Activated CD8-positive, alpha-beta memory T cell treated with anti-CD3 and anti-CD28 coated beads for 24 hours (primary cell): ENCODE data around the gene DFFA.
A peak's percentile ranks its signal among the peaks of the same experiment; 100 is the strongest.
"Not testable (repeated sequence)": the region's sequence is repeated elsewhere in the genome, so short reads cannot be mapped to it uniquely, and the experiment has no call there.

Experiments
- DNase-seq: peaks from one replicate; pipeline ENCODE4 v3.0.0-alpha.2; 2020

DFFA gene

DNA sequence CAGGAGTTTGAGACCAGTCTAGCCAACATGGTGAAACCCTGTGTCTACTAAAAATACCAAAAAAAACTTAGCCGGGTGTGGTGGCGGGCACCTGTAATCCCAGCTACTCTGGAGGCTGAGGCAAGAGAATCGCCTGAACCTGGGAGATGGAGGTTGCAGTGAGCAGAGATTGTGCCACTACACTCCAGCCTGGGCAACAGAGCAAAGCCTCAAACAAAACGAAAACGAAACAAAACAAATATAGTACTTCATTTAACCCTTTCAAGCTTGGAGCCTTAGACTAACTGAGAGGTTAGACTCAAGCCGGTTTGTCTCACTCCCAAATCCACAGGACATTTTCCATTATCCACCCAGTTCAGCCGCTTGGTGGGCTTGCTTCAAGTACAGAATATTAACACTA, 14.9 kb downstream of the DFFA start:
- DNase-seq, result not testable (repeated sequence)

GRCh38 chr1:10456661-10457060, 15.7 kb downstream of the DFFA start:
- no peak for DNase-seq

- DNase-seq, result no peak
Measured at GRCh38 chr1:10456048-10456447, 16.3 kb downstream of the DFFA start.

- no peak for DNase-seq
Measured at GRCh38 chr1:10451287-10451686, 21.0 kb downstream of the DFFA start.

GRCh38 chr1:10450836-10451235, 21.5 kb downstream of the DFFA start:
- DNase-seq, result no peak

DNA sequence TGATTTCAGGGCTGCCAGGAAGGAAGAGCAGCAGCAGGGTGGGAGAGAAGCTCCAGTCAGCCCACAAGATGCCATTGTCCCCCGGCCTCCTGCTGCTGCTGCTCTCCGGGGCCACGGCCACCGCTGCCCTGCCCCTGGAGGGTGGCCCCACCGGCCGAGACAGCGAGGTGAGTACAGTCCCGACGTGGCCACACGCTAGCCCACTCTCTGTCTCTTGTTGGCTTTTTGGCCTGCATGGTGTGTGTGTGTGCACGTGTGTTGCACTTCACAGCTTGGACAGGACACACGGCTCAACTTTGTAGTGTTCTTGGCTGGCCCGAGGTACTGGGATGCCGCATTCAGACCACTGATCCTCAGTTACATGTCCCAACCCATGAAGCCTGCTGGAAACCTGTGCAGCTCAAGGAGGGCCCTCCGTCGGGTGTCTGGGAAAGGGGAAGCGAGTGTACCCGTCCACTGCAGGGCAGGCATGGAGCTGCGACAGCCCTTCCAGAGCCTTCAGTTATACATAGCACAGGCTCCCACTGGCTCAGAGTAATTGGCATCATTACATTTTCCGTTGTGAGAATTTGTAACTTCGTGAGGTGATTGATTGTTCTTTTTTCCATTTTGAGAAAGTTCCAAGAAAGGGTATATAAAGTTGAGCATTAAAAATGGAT, 22.0 kb downstream of the DFFA start:
- no peak for DNase-seq

- DNase-seq, result no peak
Measured at GRCh38 chr1:10449751-10450150, 22.6 kb downstream of the DFFA start, which contains the start of gene CORT. Gene CORT, plus strand, starts transcription at chr1:10450031. Its CDS starts 193 bp downstream, at chr1:10450224.

DNA sequence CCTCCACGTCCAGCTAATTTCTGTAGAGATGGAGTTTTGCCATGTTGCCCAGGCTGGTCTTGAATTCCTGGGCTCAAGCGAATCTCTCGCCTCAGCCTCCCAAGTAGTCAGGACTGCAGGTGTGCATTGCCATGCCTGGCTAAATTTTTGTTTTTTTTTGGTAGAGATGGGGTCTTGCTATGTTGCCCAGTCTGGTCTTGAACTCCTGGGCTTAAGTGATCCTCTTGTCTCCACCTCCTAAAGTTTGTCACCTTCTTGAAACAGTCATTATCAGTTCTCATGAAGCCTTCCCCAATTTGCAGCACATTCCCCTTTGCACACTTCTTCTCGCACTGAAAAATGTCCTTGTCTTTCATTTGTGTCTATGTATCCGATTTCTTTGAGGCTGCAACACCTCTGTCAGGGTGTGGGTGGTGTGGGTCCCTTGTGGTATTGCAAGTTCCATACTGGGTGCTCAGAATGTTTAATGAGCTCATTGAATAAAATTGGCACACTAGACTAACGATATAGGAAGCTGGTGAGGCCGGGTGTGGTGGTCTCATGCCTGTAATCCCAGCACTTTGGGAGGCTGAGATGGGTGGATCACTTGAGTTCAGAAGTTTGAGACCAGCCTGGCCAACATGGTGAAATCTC, 25.4 kb downstream of the DFFA start:
- DNase-seq, result no peak

GRCh38 chr1:10444795-10445397, 27.4 kb downstream of the DFFA start:
- DNase-seq, result no peak

- no peak for DNase-seq
Measured at GRCh38 chr1:10444248-10444647, 28.1 kb downstream of the DFFA start.

DNA sequence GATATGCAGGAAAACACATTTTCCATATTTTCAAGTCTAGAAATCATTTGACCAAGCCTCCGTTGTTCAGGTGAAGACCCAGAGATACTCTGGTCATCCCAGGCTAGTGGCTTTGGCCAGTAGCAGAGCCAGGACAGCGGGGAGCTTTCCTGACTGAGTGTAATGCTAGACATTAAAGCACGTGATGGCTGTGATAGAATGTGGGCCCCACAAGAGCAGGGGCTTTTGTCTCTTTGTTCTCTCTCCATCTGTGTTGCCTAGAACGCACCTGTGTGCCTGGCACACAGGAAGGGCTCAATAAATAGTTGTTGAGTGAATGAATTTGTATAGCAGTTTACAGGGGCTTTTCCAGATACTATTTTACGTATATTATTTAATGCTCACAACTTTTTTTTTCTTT, 31.5 kb downstream of the DFFA start:
- DNase-seq, result no peak

GRCh38 chr1:10440305-10440704, 32.0 kb downstream of the DFFA start:
- no peak for DNase-seq

- DNase-seq, result no peak
Measured at GRCh38 chr1:10438677-10439163, 33.6 kb downstream of the DFFA start.

DNA sequence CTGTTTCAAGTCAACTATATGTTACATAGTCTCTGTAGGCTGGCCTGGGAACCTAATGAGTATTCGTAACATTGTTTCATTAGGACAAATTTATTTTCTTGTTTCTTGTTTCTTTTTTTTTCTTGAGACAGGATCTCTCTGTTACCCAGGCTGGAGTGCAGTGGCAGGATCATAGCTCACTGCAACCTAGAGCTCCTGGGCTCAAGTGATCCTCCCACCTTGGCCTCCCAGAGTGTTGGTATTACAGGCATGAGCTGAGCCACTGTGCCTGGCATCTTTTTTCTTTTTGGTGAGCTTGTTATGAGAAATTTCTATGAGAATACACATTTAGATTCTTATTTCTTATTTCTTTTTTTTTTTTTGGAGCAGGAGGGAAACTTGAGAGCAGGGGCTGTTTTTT, 35.3 kb downstream of the DFFA start:
- no peak for DNase-seq

DNA sequence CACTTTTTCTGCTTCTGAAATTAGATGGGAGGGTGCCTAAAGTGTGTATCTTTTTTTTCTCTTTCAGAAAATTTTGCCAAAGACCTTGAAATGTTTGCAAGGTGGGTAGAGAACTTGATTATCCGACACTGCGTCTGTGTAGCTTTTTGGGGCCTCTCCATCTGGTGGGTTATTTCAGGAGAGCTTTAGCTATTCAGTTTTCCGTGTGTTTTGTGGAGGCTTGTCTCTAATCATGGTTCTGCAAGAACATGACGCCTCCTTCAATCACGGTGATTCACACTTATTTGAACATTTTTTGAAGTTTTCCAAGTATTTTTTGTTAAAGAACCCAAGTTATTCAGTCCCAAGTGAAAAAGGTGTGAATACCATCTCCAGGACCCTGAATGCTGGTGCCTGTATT, 37.7 kb downstream of the DFFA start:
- DNase-seq, result no peak

DNA sequence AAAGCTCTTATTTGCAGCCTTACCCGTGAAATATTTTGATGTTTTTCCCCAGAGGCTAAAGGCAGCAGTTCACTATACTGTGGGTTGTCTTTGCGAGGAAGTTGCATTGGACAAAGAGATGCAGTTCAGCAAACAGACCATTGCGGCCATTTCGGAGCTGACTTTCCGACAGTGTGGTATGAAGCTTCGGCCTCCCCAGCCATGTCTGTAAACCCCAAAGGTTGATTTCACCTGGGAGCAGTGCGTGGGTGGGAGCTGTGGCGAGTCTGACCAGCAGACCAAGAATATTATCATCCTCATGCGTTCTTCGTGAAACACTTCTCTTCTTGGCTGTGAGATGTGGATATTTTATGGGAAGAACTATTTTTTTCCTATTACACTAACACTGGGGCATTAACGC, 38.5 kb downstream of the DFFA start:
- DNase-seq, result no peak

- no peak for DNase-seq
Measured at GRCh38 chr1:10432910-10433700, 39.2 kb downstream of the DFFA start.

GRCh38 chr1:10431070-10431730, 41.1 kb downstream of the DFFA start:
- DNase-seq, result no peak

- DNase-seq, result peak; percentile 99
Measured at GRCh38 chr1:10430216-10431069, 41.9 kb downstream of the DFFA start, which contains the start of gene CENPS. Gene CENPS, plus strand, starts transcription at chr1:10430433. Its CDS starts 85 bp downstream, at chr1:10430518.

GRCh38 chr1:10429868-10430215, 42.5 kb downstream of the DFFA start:
- DNase-seq, result no peak

DNA sequence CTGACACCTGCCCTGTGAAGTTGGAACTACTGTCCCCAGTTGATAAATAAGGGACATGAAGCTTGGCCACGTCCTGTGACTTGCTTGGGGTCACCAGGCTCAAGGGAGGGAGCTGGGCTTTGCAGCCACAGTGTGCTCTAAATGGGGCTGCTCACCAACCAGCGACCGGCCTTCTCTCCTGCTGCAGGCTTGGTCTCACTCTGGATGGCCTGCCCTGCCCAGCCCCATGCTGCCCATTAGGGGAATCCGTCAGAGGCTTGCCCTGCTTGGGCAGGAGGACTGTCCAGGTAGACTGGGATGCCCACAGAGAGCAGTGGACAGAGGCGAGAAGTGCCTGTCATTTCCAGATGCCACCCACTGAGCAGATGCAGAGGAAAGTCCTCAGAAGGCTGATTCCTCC, 43.3 kb downstream of the DFFA start:
- DNase-seq, result no peak

DNA sequence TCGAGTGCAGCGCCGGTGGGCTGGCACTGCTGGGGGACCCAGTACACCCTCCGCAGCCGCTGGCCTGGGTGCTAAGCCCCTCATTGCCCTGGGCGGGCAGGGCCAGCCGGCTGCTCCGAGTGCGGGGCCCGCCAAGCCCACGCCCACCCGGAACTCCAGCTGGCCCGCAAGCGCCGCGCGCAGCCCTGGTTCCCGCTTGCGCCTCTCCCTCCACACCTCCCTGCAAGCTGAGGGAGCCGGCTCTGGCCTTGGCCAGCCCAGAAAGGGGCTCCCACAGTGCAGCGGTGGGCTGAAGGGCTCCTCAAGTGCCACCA, 45.8 kb downstream of the DFFA start:
- not testable (repeated sequence) for DNase-seq
